Fibroblast of lung (primary cell): ENCODE data around the gene CCDC88C. TPM values are rescaled to one million over a fixed set of nuclear protein-coding genes. Genes with fewer than 3 reads are reported as not detected.
"Not testable (repeated sequence)": the region's sequence is repeated elsewhere in the genome, so short reads cannot be mapped to it uniquely, and the experiment has no call there.

Experiments used
- DNase-seq, 2 donors: peaks; one replicate each; pipeline versions ENCODE4 v3.0.0 to v3.0.0-alpha.2; 2010; ENCODE audit warnings: low read depth in 2 of 2
- H2AFZ ChIP-seq: 2 replicates; pipeline ENCODE4 v1.5.1; 2012; ENCODE audit warnings: low read length, control low read depth, inconsistent platforms
- H3K27ac ChIP-seq: 2 replicates; pipeline ENCODE4 v1.5.1; 2011; ENCODE audit warnings: low read length, control low read depth; ENCODE audit not compliant: insufficient read depth
- H3K27me3 ChIP-seq: 2 replicates; pipeline ENCODE4 v1.5.1; 2011; ENCODE audit warnings: mild to moderate bottlenecking, low read length; ENCODE audit not compliant: control insufficient read depth, insufficient read depth
- H3K36me3 ChIP-seq: 2 replicates; pipeline ENCODE4 v1.5.1; 2011; ENCODE audit warnings: low read length; ENCODE audit not compliant: control insufficient read depth, insufficient read depth
- H3K4me1 ChIP-seq: 2 replicates; pipeline ENCODE4 v1.5.1; 2011; ENCODE audit warnings: low read length; ENCODE audit not compliant: control insufficient read depth, insufficient read depth; ENCODE audit errors: extremely low read depth
- H3K4me2 ChIP-seq: 2 replicates; pipeline ENCODE4 v1.5.1; 2011; ENCODE audit warnings: low read length, control low read depth; ENCODE audit not compliant: insufficient read depth; ENCODE audit errors: extremely low read depth
- H3K4me3 ChIP-seq, 4 experiments: fragments of 200-600 bp in 1 of 4; sonication (generic) in 1 of 4; replicated peaks in 1 of 4; 2 replicates each; pipeline ENCODE4 v1.5.1; 2011 to 2016; ENCODE audit warnings: low read length in 4 of 4, low read depth in 3 of 4, mild to moderate bottlenecking in 3 of 4, control low read depth in 2 of 4, inconsistent platforms in 1 of 4, mixed read lengths in 1 of 4; ENCODE audit not compliant: insufficient read depth in 1 of 4; ENCODE audit errors: control extremely low read depth in 1 of 4
- H3K79me2 ChIP-seq: 2 replicates; pipeline ENCODE4 v1.5.1; 2012; ENCODE audit warnings: mild to moderate bottlenecking, low read length, inconsistent platforms; ENCODE audit not compliant: control insufficient read depth, insufficient read depth
- H3K9ac ChIP-seq: 2 replicates; pipeline ENCODE4 v1.5.1; 2011; ENCODE audit warnings: mild to moderate bottlenecking, low read length, control low read depth; ENCODE audit not compliant: insufficient read depth
- H3K9me3 ChIP-seq: 2 replicates; pipeline ENCODE4 v1.5.1; 2012; ENCODE audit warnings: low read depth, low read length; ENCODE audit not compliant: control insufficient read depth, insufficient read depth
- H4K20me1 ChIP-seq: 2 replicates; pipeline ENCODE4 v1.5.1; 2011; ENCODE audit warnings: low read length; ENCODE audit not compliant: control insufficient read depth, insufficient read depth; ENCODE audit errors: extremely low read depth
- CTCF ChIP-seq, 2 donors: IDR thresholded peaks in 1 of 2; conservative IDR thresholded peaks in 1 of 2; 1 replicate in 1 of 2; 2 replicates in 1 of 2; pipeline ENCODE4 v1.5.1; 2011 to 2012; ENCODE audit warnings: low read length in 2 of 2, control low read depth in 1 of 2, inconsistent platforms in 1 of 2, low read depth in 1 of 2, mild to moderate bottlenecking in 1 of 2
- EZH2 ChIP-seq: IDR thresholded peaks from 2 replicates; pipeline ENCODE4 v1.5.1; 2012; ENCODE audit warnings: low read length, control low read depth, mild to moderate bottlenecking; ENCODE audit errors: missing control alignments
- polyA plus RNA-seq, 2 donors: library from polyadenylated mRNA; depleted of rRNA in 1 of 2; stranded (reverse) in 1 of 2; unstranded in 1 of 2; fragments of >200 nt; gene quantifications; 2 replicates each; pipeline ENCODE4 v1.2.1, GENCODE V29; 2011 to 2012; ENCODE audit warnings: missing spikeins in 1 of 2
- total RNA-seq: library from RNA; depleted of rRNA; stranded (reverse); fragments of >200 nt; gene quantifications from 2 replicates; pipeline ENCODE4 v1.2.1, GENCODE V29; 2014

Gene CCDC88C
- total and polyA plus RNA-seq, 2 donors (not counting 1 experiment from before 2014, with no cell fraction given): 0.02 to 0.17 TPM

- peaks cover 13% of the 10 kb centered on the region for H3K27me3 ChIP-seq
- H3K27ac ChIP-seq: no peak overlapping the region
- no peak overlapping the region for H3K4me2 ChIP-seq
- no peaks in the 10 kb centered on the region for H3K79me2 ChIP-seq
- no peak for DNase-seq
- no peak for TF ChIP-seq CTCF (conservative IDR thresholded peaks at IDR 0.05 in 1 of 2, IDR thresholded peaks at IDR 0.05 in 1 of 2; ENCODE audit: low read depth in 1 of 2, low read length in 2 of 2)
- TF ChIP-seq EZH2: no peak
- H3K9me3 ChIP-seq: no peaks in the 10 kb centered on the region
- no peaks in the 10 kb centered on the region for H3K4me1 ChIP-seq
- H3K9ac ChIP-seq: no peak overlapping the region
- H2AFZ ChIP-seq: no peak overlapping the region
- no peaks in the 10 kb centered on the region for H4K20me1 ChIP-seq
- H3K4me3 ChIP-seq: no peak overlapping the region
- H3K36me3 ChIP-seq: no peaks in the 10 kb centered on the region
Measured at GRCh38 chr14:91412939-91413338, 4.7 kb downstream of the CCDC88C start.

GRCh38 chr14:91410771-91411536 is 6.7 kb downstream of the CCDC88C start:
- H3K9ac ChIP-seq: no peak overlapping the region
- no peaks in the 10 kb centered on the region for H3K9me3 ChIP-seq
- H3K4me2 ChIP-seq: no peak overlapping the region
- H3K27ac ChIP-seq: no peak overlapping the region
- no peak for DNase-seq
- no peak overlapping the region for H2AFZ ChIP-seq
- no peaks in the 10 kb centered on the region for H4K20me1 ChIP-seq
- no peak overlapping the region for H3K4me3 ChIP-seq
- H3K27me3 ChIP-seq: peaks cover under 1% of the 10 kb centered on the region
- H3K4me1 ChIP-seq: no peaks in the 10 kb centered on the region
- TF ChIP-seq CTCF (conservative IDR thresholded peaks at IDR 0.05 in 1 of 2, IDR thresholded peaks at IDR 0.05 in 1 of 2; ENCODE audit: low read depth in 1 of 2, low read length in 2 of 2): no peak
- TF ChIP-seq EZH2: no peak
- no peaks in the 10 kb centered on the region for H3K79me2 ChIP-seq
- H3K36me3 ChIP-seq: no peaks in the 10 kb centered on the region

DNA sequence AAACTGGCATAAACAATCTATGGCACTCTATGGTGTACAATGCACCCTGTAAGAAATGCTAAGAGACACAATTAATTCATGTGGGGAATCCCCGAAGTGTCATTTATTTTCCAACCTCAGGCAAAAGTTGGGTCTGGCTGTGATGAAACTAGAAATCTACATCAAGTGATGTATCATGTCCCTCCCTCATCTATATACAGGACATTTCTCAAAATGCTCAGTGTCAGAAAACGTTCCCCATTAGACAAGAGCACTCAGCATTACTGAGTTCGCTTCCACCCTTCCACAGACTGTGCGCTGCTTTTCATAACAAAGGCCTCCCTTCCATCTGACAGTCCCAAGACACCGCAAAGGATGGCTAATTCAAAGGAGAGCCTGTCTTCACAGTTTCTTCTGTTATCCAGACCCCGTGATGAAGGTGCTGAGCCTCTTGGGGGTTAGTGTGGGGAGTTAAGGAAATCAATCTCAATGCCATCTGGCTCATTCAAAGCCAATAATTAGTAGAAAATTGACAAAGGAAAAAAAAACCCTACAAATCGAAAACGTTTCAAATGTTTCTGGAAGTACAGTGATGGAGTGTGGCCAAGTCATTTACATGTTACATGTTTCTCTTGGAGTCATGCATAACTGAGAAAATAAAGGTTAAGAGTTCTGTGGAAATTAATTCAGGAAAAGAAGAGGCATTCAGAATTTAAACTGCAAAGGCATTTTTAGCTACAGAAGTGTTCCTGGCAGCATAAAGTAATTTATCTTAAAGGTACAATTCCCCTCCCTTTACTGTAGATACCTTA is 7.5 kb downstream of the CCDC88C start:
- H3K79me2 ChIP-seq: no peaks in the 10 kb centered on the region
- no peaks in the 10 kb centered on the region for H3K4me1 ChIP-seq
- no peak overlapping the region for H3K4me3 ChIP-seq
- no peaks in the 10 kb centered on the region for H3K36me3 ChIP-seq
- H3K9me3 ChIP-seq: no peaks in the 10 kb centered on the region
- H2AFZ ChIP-seq: no peak overlapping the region
- H4K20me1 ChIP-seq: no peaks in the 10 kb centered on the region
- no peak overlapping the region for H3K9ac ChIP-seq
- H3K27me3 ChIP-seq: no peaks in the 10 kb centered on the region
- no peak overlapping the region for H3K4me2 ChIP-seq
- TF ChIP-seq EZH2 (no peak), CTCF (conservative IDR thresholded peaks at IDR 0.05 in 1 of 2, IDR thresholded peaks at IDR 0.05 in 1 of 2; ENCODE audit: low read depth in 1 of 2, low read length in 2 of 2) (no peak)
- DNase-seq: no peak
- no peak overlapping the region for H3K27ac ChIP-seq

DNA sequence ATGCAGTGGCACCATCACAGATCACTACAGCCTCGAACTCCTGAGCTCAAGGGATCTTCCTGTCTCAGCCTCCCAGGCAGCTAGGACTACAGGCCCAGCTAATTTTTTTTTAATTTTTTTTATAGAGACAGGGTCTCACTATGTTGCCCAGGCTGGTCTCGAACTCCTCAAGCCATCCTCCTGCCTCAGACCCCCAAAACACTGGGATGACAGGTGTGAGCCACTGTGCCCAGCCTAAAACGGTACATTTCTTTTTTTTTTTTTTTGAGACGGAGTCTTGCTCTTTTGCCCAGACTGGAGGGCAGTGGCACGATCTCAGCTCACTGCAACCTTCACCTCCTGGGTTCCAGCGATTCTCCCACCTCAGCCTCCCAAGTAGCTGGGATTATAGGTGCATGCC is 8.4 kb downstream of the CCDC88C start:
- H3K9ac ChIP-seq, H3K4me2 ChIP-seq, DNase-seq, H4K20me1 ChIP-seq, H2AFZ ChIP-seq, H3K4me1 ChIP-seq, H3K27me3 ChIP-seq, H3K79me2 ChIP-seq, H3K36me3 ChIP-seq, H3K9me3 ChIP-seq, H3K27ac ChIP-seq, H3K4me3 ChIP-seq: not testable (repeated sequence)
